H1 (cell line): ENCODE data around the gene OR2F2.

ENCODE experiments used
- JUN ChIP-seq: IDR thresholded peaks from 2 replicates; pipeline ENCODE4 v1.6.1; 2011; ENCODE audit warnings: low read depth, mild to moderate bottlenecking, improper control_type of control experiment, low read length
- TEAD4 ChIP-seq: IDR thresholded peaks from 2 replicates; pipeline ENCODE4 v1.6.1; 2012; ENCODE audit warnings: low read depth, low read length, inconsistent platforms, mixed read lengths
- TF ChIP-seq, protein P1 (sequence below), 3 experiments: IDR thresholded peaks; 1 replicate in 2 of 3; 2 replicates in 1 of 3; pipeline versions ENCODE4 v1.5.1 to v1.6.1; 2011; ENCODE audit warnings: low read length in 3 of 3, mild to moderate bottlenecking in 3 of 3, inconsistent platforms in 2 of 3, low read depth in 1 of 3, moderate library complexity in 1 of 3; ENCODE audit not compliant: insufficient read depth in 1 of 3; ENCODE audit errors: control extremely low read depth in 1 of 3

DNA sequence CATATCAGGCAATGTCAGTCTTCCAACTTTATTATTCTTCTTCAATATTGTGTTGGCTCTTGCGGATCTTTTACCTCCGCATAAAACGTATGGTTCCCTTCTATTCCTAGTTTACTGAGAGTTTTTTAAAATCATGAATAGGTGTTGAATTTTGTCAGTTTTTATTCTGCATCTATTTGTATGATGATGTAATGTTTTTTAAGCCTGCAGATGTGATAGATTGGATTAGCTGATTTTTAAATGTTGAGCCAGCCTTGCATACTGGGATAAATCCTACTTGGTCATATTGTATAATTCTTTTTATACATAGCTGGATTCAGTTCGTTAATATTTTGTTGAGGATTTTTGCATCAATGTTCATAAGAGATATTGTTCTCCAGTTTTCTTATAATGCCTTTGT lies 10.4 kb downstream of the OR2F2 start:
- TF ChIP-seq, protein P1, sequence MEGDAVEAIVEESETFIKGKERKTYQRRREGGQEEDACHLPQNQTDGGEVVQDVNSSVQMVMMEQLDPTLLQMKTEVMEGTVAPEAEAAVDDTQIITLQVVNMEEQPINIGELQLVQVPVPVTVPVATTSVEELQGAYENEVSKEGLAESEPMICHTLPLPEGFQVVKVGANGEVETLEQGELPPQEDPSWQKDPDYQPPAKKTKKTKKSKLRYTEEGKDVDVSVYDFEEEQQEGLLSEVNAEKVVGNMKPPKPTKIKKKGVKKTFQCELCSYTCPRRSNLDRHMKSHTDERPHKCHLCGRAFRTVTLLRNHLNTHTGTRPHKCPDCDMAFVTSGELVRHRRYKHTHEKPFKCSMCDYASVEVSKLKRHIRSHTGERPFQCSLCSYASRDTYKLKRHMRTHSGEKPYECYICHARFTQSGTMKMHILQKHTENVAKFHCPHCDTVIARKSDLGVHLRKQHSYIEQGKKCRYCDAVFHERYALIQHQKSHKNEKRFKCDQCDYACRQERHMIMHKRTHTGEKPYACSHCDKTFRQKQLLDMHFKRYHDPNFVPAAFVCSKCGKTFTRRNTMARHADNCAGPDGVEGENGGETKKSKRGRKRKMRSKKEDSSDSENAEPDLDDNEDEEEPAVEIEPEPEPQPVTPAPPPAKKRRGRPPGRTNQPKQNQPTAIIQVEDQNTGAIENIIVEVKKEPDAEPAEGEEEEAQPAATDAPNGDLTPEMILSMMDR (IDR thresholded peaks at IDR 0.05; ENCODE audit: control extremely low read depth in 1 of 3, insufficient read depth in 1 of 3, low read depth in 1 of 3, low read length in 3 of 3): no peak
- no peak for TF ChIP-seq TEAD4
- no peak for TF ChIP-seq JUN
